Hepatic stellate cell (primary cell): Measurements from ENCODE around the gene CEP131.
A peak's percentile ranks its signal among the peaks of the same experiment; 100 is the strongest.
"Not testable (repeated sequence)": the region's sequence is repeated elsewhere in the genome, so short reads cannot be mapped to it uniquely, and the experiment has no call there.

ENCODE experiments used
- DNase-seq: peaks from one replicate; pipeline ENCODE4 v3.0.0; 2011; ENCODE audit warnings: low spot score

CEP131 gene

GRCh38 chr17:81238815-81239713 lies 16.3 kb upstream of the CEP131 start, which contains the start of the genes NDUFAF8 and TEPSIN:
NDUFAF8 (plus strand) TSS chr17:81239318; CDS start chr17:81239364, 46 bp downstream.
TEPSIN (minus strand) TSS chr17:81239055; CDS start chr17:81239033, 22 bp downstream.
- peak; percentile 100 for DNase-seq

GRCh38 chr17:81238490-81238814 lies 15.7 kb upstream of the CEP131 start:
- DNase-seq = peak; percentile 32

GRCh38 chr17:81237591-81238489 lies 15.1 kb upstream of the CEP131 start:
- no peak for DNase-seq

- DNase-seq = no peak
Observed at GRCh38 chr17:81236784-81237183, 14.0 kb upstream of the CEP131 start.

- DNase-seq = no peak
Observed at GRCh38 chr17:81235822-81236740, 13.3 kb upstream of the CEP131 start.

- no peak for DNase-seq
Observed at GRCh38 chr17:81234940-81235821, 12.4 kb upstream of the CEP131 start.

- DNase-seq = no peak
Observed at GRCh38 chr17:81234506-81234855, 11.7 kb upstream of the CEP131 start.

GRCh38 chr17:81233811-81234505 lies 11.2 kb upstream of the CEP131 start:
- DNase-seq = no peak

GRCh38 chr17:81233316-81233715 lies 10.6 kb upstream of the CEP131 start:
- DNase-seq = no peak

- no peak for DNase-seq
Observed at GRCh38 chr17:81232616-81233241, 10.0 kb upstream of the CEP131 start.

- DNase-seq = no peak
Observed at GRCh38 chr17:81231766-81232581, 9.2 kb upstream of the CEP131 start.

- DNase-seq = no peak
Observed at GRCh38 chr17:81231121-81231645, 8.4 kb upstream of the CEP131 start.

- no peak for DNase-seq
Observed at GRCh38 chr17:81230043-81230820, 7.5 kb upstream of the CEP131 start.

GRCh38 chr17:81229666-81229920 lies 6.8 kb upstream of the CEP131 start:
- no peak for DNase-seq

- DNase-seq = no peak
Observed at GRCh38 chr17:81228834-81229665, 6.3 kb upstream of the CEP131 start.

- DNase-seq = no peak
Observed at GRCh38 chr17:81228420-81228819, 5.7 kb upstream of the CEP131 start.

- DNase-seq = not testable (repeated sequence)
Observed at GRCh38 chr17:81227630-81228029, 4.9 kb upstream of the CEP131 start.
